Ovary (tissue), 3 donors: ENCODE results near the gene SLC4A2.

ENCODE experiments used
- CTCF ChIP-seq, 3 donors: fragments of 450-650 bp in 2 of 3; fragments of 200-600 bp in 1 of 3; IDR thresholded peaks; one replicate each; pipeline versions ENCODE4 v1.5.1 to v1.8.0; 2016 to 2022; ENCODE audit warnings: antibody characterized with exemption in 3 of 3, mild to moderate bottlenecking in 1 of 3
- POLR2A ChIP-seq: fragments of 450-650 bp; IDR thresholded peaks from one replicate; pipeline ENCODE4 v1.6.1; 2017; ENCODE audit warnings: antibody characterized with exemption, mild to moderate bottlenecking, moderate library complexity
- donor health status: DM: no; HTN: no; CAD: no.

- TF ChIP-seq POLR2A (no peak), CTCF (IDR thresholded peaks at IDR 0.05) (no peak)
These were observed 48.9 kb upstream of the SLC4A2 start for GRCh38 chr7:151010307-151011096.
